ENCODE results near the gene SLC12A1. TPM values are rescaled to one million over a fixed set of nuclear protein-coding genes. Genes with fewer than 3 reads are reported as not detected.
"Not testable (repeated sequence)": the region's sequence is repeated elsewhere in the genome, so short reads cannot be mapped to it uniquely, and the experiment has no call there.

SLC12A1 gene
- total RNA-seq, 1 donor from 2014 or later: 0.53 TPM

DNA sequence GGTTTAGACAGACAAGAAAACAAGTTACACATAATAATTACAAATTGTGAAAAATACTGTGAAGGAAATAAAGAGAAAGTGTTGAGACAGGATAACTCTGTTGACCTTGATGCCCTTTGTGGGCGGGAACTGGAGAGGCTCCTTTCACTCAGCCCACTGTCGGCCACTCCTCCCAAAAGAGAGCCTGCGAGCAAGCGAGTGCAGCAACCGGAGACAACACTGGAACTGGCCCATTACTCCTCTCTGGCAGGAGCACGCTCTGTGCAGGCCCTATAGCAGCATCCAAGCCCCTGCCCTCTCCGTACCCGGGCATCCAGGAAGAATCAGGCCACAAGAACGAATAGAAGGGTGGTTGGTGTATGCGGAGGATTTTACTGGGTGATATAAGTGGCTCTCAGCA, 108.9 kb downstream of the SLC12A1 start:
- no peak for DNase-seq (ENCODE audit: extremely low spot score, unreplicated experiment)
- no peak for TF ChIP-seq CTCF (conservative IDR thresholded peaks at IDR 0.05)
- H3K4me3 Mint-ChIP-seq: no peak overlapping the region
- no peaks in the 10 kb centered on the region for H3K4me1 Mint-ChIP-seq (ENCODE audit: unreplicated experiment)
- H3K27ac Mint-ChIP-seq: no peak overlapping the region
- no peaks in the 10 kb centered on the region for H3K27me3 Mint-ChIP-seq
- H3K9me3 Mint-ChIP-seq: no peaks in the 10 kb centered on the region
- no peaks in the 10 kb centered on the region for H3K36me3 Mint-ChIP-seq

DNA sequence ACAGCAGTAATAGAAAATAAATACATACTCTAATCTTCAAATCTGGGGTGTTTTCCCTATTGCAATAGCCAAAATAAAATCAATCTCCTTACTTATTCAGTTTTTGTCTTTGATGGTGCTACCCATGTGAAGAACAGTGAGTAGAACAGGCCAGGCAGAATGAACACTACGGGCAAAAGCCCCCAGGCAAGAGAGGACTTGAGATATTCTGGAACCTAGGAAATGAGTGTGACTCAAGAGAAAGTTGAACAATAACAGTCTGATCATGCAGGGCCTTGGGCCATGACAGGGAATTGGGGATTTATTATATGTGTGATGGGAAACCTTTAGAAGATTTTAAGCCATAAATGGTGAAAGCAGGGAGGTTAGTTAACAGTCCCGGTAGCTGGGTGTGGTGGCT, 111.1 kb downstream of the SLC12A1 start:
- Mint-ChIP-seq H3K36me3 (no peaks in the 10 kb centered on the region), H3K4me1 (ENCODE audit: unreplicated experiment) (no peaks in the 10 kb centered on the region), H3K27me3 (peaks cover 2% of the 10 kb centered on the region), H3K4me3 (no peak overlapping the region), H3K27ac (no peak overlapping the region), H3K9me3 (no peaks in the 10 kb centered on the region)
- no peak for TF ChIP-seq CTCF (conservative IDR thresholded peaks at IDR 0.05)
- DNase-seq (ENCODE audit: extremely low spot score, unreplicated experiment): no peak

- H3K27ac Mint-ChIP-seq: no peak overlapping the region
- H3K36me3 Mint-ChIP-seq: no peaks in the 10 kb centered on the region
- H3K9me3 Mint-ChIP-seq: no peaks in the 10 kb centered on the region
- H3K4me3 Mint-ChIP-seq: no peak overlapping the region
- peaks cover 2% of the 10 kb centered on the region for H3K27me3 Mint-ChIP-seq
- H3K4me1 Mint-ChIP-seq (ENCODE audit: unreplicated experiment): no peaks in the 10 kb centered on the region
- DNase-seq (ENCODE audit: extremely low spot score, unreplicated experiment): no peak
- no peak for TF ChIP-seq CTCF (conservative IDR thresholded peaks at IDR 0.05)
These were observed 112.0 kb downstream of the SLC12A1 start for GRCh38 chr15:48318131-48318530.

GRCh38 chr15:48323294-48323693, 117.2 kb downstream of the SLC12A1 start:
- H3K9me3 Mint-ChIP-seq: no peaks in the 10 kb centered on the region
- no peak for DNase-seq (ENCODE audit: extremely low spot score, unreplicated experiment)
- H3K27ac Mint-ChIP-seq: no peak overlapping the region
- peaks cover 3% of the 10 kb centered on the region for H3K36me3 Mint-ChIP-seq
- H3K4me1 Mint-ChIP-seq (ENCODE audit: unreplicated experiment): no peaks in the 10 kb centered on the region
- H3K4me3 Mint-ChIP-seq: no peak overlapping the region
- H3K27me3 Mint-ChIP-seq: peaks cover 2% of the 10 kb centered on the region
- no peak for TF ChIP-seq CTCF (conservative IDR thresholded peaks at IDR 0.05)

GRCh38 chr15:48324949-48325348, 118.8 kb downstream of the SLC12A1 start:
- no peaks in the 10 kb centered on the region for H3K9me3 Mint-ChIP-seq
- no peak for TF ChIP-seq CTCF (conservative IDR thresholded peaks at IDR 0.05)
- DNase-seq (ENCODE audit: extremely low spot score, unreplicated experiment): no peak
- H3K4me3 Mint-ChIP-seq: no peak overlapping the region
- no peak overlapping the region for H3K27ac Mint-ChIP-seq
- H3K36me3 Mint-ChIP-seq: peaks cover 3% of the 10 kb centered on the region
- H3K4me1 Mint-ChIP-seq (ENCODE audit: unreplicated experiment): peaks cover 1% of the 10 kb centered on the region
- peaks cover 2% of the 10 kb centered on the region for H3K27me3 Mint-ChIP-seq

DNA sequence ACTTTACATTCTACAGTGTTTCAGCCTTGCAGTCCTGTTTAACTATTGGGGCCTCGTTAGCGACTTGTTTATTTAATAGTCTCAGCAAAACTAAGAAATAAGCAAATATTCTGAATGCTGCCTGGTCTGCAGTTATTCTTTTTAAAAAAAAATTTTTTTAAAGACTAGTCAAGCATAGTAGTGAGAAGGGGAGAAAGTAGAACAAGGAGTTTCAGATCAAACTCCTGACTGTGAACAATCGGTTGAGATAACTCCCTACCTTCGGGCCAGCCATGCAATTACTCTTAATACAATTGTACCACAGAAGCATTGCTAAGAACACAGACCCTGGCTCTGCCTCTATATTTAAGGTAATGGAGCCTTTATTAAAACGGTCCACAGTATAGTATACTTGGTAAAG, 119.3 kb downstream of the SLC12A1 start:
- peaks cover 2% of the 10 kb centered on the region for H3K27me3 Mint-ChIP-seq
- H3K9me3 Mint-ChIP-seq: no peaks in the 10 kb centered on the region
- no peak for TF ChIP-seq CTCF (conservative IDR thresholded peaks at IDR 0.05)
- DNase-seq (ENCODE audit: extremely low spot score, unreplicated experiment): no peak
- H3K36me3 Mint-ChIP-seq: peaks cover 3% of the 10 kb centered on the region
- H3K27ac Mint-ChIP-seq: no peak overlapping the region
- peaks cover 6% of the 10 kb centered on the region for H3K4me1 Mint-ChIP-seq (ENCODE audit: unreplicated experiment)
- H3K4me3 Mint-ChIP-seq: no peak overlapping the region

DNA sequence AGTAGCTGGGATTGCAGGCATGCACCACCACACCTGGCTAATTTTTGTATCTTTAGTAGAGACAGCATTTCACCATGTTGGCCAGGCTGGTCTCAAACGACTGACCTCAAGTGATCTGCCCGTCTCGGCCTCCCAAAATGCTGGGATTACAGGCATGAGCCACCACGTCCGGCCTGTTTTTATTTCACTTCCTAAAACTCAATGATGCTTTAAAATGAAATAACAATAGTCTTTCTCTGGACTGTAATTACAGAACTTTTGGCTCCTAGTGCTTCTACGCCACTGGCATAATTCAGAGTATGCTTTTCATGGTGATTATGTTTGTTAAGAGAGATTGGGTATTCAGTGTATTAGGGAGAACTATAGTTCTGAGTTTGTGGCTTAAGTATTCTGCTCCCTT, 120.1 kb downstream of the SLC12A1 start:
- H3K4me3 Mint-ChIP-seq; H3K27ac Mint-ChIP-seq; H3K36me3 Mint-ChIP-seq; H3K27me3 Mint-ChIP-seq; DNase-seq (ENCODE audit: extremely low spot score, unreplicated experiment); H3K4me1 Mint-ChIP-seq (ENCODE audit: unreplicated experiment); H3K9me3 Mint-ChIP-seq: not testable (repeated sequence)

Data from type B pancreatic cell (in vitro differentiated cells).